HepG2 (cell line): Measurements from ENCODE around the gene SELENOH. TPM values are rescaled to one million over a fixed set of nuclear protein-coding genes. Genes with fewer than 3 reads are reported as not detected.

ENCODE experiments used
- GATAD2A ChIP-seq: IDR thresholded peaks from 2 replicates; pipeline ENCODE4 v1.6.1; 2016
- IKZF1 ChIP-seq: fragments of 450-650 bp; IDR thresholded peaks from 2 replicates; pipeline ENCODE4 v1.7.1; 2016
- ISL2 ChIP-seq: sonication (generic); formaldehyde crosslinking; IDR thresholded peaks from 2 replicates; pipeline ENCODE4 v1.5.0; 2020; ENCODE audit warnings: missing genetic modification reagents
- JDP2 ChIP-seq: sonication (generic); formaldehyde crosslinking; IDR thresholded peaks from 2 replicates; pipeline ENCODE4 v1.8.1; 2022; ENCODE audit warnings: missing genetic modification reagents, borderline replicate concordance
- MZF1 ChIP-seq: sonication (generic); formaldehyde crosslinking; IDR thresholded peaks from 2 replicates; pipeline ENCODE4 v1.8.1; 2023; ENCODE audit warnings: mild to moderate bottlenecking, missing genetic modification reagents, borderline replicate concordance
- NCOA2 ChIP-seq: sonication (generic); formaldehyde crosslinking; IDR thresholded peaks from 2 replicates; pipeline ENCODE4 v1.8.0; 2022; ENCODE audit warnings: inconsistent platforms
- PHF20 ChIP-seq: sonication (generic); formaldehyde crosslinking; IDR thresholded peaks from 2 replicates; pipeline ENCODE4 v1.5.0; 2020; ENCODE audit warnings: mild to moderate bottlenecking, missing genetic modification reagents
- RARA ChIP-seq: IDR thresholded peaks from 2 replicates; pipeline ENCODE4 v1.6.1; 2016; ENCODE audit warnings: missing genetic modification reagents, missing compliant biosample characterization
- RFX1 ChIP-seq: fragments of 450-650 bp; IDR thresholded peaks from 2 replicates; pipeline ENCODE4 v1.6.1; 2017
- RFX3 ChIP-seq: IDR thresholded peaks from 2 replicates; pipeline ENCODE4 v1.6.1; 2016; ENCODE audit warnings: missing biosample characterization, missing genetic modification reagents
- SALL1 ChIP-seq: sonication (generic); formaldehyde crosslinking; IDR thresholded peaks from 2 replicates; pipeline ENCODE4 v1.8.0; 2022; ENCODE audit warnings: mild to moderate bottlenecking, missing genetic modification reagents
- SOX13 ChIP-seq, 3 experiments: fragments of 450-650 bp in 1 of 3; sonication (generic) in 1 of 3; formaldehyde crosslinking in 1 of 3; IDR thresholded peaks in 2 of 3; conservative IDR thresholded peaks in 1 of 3; 2 replicates each; pipeline versions ENCODE4 v1.5.0 to v1.6.1; 2016 to 2020; ENCODE audit warnings: antibody characterized with exemption in 1 of 3, mild to moderate bottlenecking in 1 of 3, missing compliant biosample characterization in 1 of 3, missing genetic modification reagents in 1 of 3, moderate library complexity in 1 of 3
- TBX2 ChIP-seq: sonication (generic); formaldehyde crosslinking; IDR thresholded peaks from 2 replicates; pipeline ENCODE4 v1.5.0; 2020; ENCODE audit warnings: missing genetic modification reagents, mild to moderate bottlenecking, borderline replicate concordance
- TCF7 ChIP-seq: sonication (generic); IDR thresholded peaks from 2 replicates; pipeline ENCODE4 v1.6.1; 2016; ENCODE audit warnings: antibody characterized with exemption, low read depth
- THAP11 ChIP-seq: IDR thresholded peaks from 2 replicates; pipeline ENCODE4 v1.6.1; 2016; ENCODE audit warnings: missing biosample characterization, missing genetic modification reagents
- XRCC5 ChIP-seq: fragments of 200-400 bp; formaldehyde crosslinking; optimal IDR thresholded peaks from 2 replicates; pipeline ENCODE3; 2017; ENCODE audit warnings: mild to moderate bottlenecking, low read length
- ZEB1 ChIP-seq: IDR thresholded peaks from 2 replicates; pipeline ENCODE4 v1.6.1; 2012; ENCODE audit warnings: mild to moderate bottlenecking, low read depth, inconsistent platforms; ENCODE audit not compliant: insufficient replicate concordance
- ZNF460 ChIP-seq: sonication (generic); formaldehyde crosslinking; IDR thresholded peaks from 2 replicates; pipeline ENCODE4 v1.5.1; 2020; ENCODE audit warnings: missing genetic modification reagents, mild to moderate bottlenecking, borderline replicate concordance
- ZNF557 ChIP-seq: sonication (generic); formaldehyde crosslinking; IDR thresholded peaks from 2 replicates; pipeline ENCODE4 v1.4.0; 2020; ENCODE audit warnings: missing genetic modification reagents
- ZNF562 ChIP-seq: sonication (generic); formaldehyde crosslinking; IDR thresholded peaks from 2 replicates; pipeline ENCODE4 v1.8.0; 2022; ENCODE audit warnings: missing genetic modification reagents, borderline replicate concordance
- ZNF644 ChIP-seq: IDR thresholded peaks from 2 replicates; pipeline ENCODE4 v1.6.1; 2016; ENCODE audit warnings: low read depth
- ZNF749 ChIP-seq: sonication (generic); formaldehyde crosslinking; IDR thresholded peaks from 2 replicates; pipeline ENCODE4 v1.8.0; 2022; ENCODE audit warnings: mild to moderate bottlenecking, missing genetic modification reagents, moderate library complexity, borderline replicate concordance
- polyA plus RNA-seq, 8 experiments: library from polyadenylated mRNA; depleted of rRNA in 3 of 8; stranded (reverse) in 7 of 8; unstranded in 1 of 8; fragments of >200 nt; fragmentation: Illumina TruSeq in 4 of 8; extraction: Trizol in 4 of 8; gene quantifications; 2 replicates each; pipeline versions ENCODE4 v1.2.1 to v1.2.3, GENCODE V29; 2011 to 2016; ENCODE audit warnings: low read depth in 4 of 8, missing spikeins in 1 of 8, mixed read lengths in 1 of 8; ENCODE audit not compliant: insufficient read depth in 1 of 8
- total RNA-seq, 5 experiments: library from RNA; depleted of rRNA; stranded (reverse); fragments of >200 nt; fragmentation: Illumina TruSeq; extraction: Trizol; gene quantifications; 2 replicates each; pipeline ENCODE4 v1.2.3, GENCODE V29; 2016; ENCODE audit warnings: low read depth in 1 of 5
- TF ChIP-seq, protein P1 (sequence below): sonication (generic); formaldehyde crosslinking; IDR thresholded peaks from 2 replicates; pipeline ENCODE4 v1.8.1; 2022; ENCODE audit warnings: low read depth, mild to moderate bottlenecking, missing genetic modification reagents
- TF ChIP-seq, protein P2 (sequence below): sonication (generic); formaldehyde crosslinking; IDR thresholded peaks from 2 replicates; pipeline ENCODE4 v1.5.0; 2020; ENCODE audit warnings: mild to moderate bottlenecking, missing genetic modification reagents
- TF ChIP-seq, protein P3 (sequence below): sonication (generic); formaldehyde crosslinking; IDR thresholded peaks from 2 replicates; pipeline ENCODE4 v1.4.0; 2020; ENCODE audit warnings: missing genetic modification reagents
- TF ChIP-seq, protein P4 (sequence below): sonication (generic); formaldehyde crosslinking; IDR thresholded peaks from 2 replicates; pipeline ENCODE4 v1.5.1; 2020; ENCODE audit warnings: mild to moderate bottlenecking, missing genetic modification reagents, borderline replicate concordance

The SELENOH gene
- total and polyA plus RNA-seq, 2 of the 13 experiments (the other 11 are each of a cell fraction or from before 2014, with no cell fraction given), result 27.2 to 77.4 TPM

DNA sequence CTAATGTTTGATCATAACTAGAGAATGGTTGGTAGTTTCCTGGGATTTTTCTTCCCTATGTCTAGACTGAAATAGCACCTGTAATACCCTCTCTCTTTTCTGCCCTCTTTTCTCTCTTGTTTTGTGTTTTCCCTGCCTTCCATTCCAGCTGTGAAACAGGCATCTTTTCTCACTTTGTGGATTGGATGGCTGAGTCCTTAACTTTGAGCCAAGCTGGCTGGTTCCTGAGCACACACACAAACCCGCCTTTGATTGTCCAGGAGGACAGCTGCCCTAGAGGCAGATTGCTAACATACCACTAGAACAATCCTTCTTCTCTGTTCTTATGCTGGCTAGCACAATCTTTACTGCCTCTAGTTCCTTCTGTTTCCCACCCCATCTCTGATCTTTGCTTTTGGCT lies 38.0 kb downstream of the SELENOH start (continued):
- TF ChIP-seq PHF20, result no peak
- TF ChIP-seq JDP2, result no peak
- TF ChIP-seq RFX3, result no peak
- TF ChIP-seq RFX1, result no peak
- TF ChIP-seq IKZF1, result no peak
- no peak for TF ChIP-seq MZF1 (CRISPR knock-in tag)
- no peak for TF ChIP-seq TBX2 (CRISPR knock-in tag)
- no peak for TF ChIP-seq ZNF749
- TF ChIP-seq ISL2 (CRISPR knock-in tag), result no peak
- TF ChIP-seq, protein P1, sequence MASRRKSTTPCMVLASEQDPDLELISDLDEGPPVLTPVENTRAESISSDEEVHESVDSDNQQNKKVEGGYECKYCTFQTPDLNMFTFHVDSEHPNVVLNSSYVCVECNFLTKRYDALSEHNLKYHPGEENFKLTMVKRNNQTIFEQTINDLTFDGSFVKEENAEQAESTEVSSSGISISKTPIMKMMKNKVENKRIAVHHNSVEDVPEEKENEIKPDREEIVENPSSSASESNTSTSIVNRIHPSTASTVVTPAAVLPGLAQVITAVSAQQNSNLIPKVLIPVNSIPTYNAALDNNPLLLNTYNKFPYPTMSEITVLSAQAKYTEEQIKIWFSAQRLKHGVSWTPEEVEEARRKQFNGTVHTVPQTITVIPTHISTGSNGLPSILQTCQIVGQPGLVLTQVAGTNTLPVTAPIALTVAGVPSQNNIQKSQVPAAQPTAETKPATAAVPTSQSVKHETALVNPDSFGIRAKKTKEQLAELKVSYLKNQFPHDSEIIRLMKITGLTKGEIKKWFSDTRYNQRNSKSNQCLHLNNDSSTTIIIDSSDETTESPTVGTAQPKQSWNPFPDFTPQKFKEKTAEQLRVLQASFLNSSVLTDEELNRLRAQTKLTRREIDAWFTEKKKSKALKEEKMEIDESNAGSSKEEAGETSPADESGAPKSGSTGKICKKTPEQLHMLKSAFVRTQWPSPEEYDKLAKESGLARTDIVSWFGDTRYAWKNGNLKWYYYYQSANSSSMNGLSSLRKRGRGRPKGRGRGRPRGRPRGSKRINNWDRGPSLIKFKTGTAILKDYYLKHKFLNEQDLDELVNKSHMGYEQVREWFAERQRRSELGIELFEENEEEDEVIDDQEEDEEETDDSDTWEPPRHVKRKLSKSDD, result no peak
- TF ChIP-seq, protein P2, sequence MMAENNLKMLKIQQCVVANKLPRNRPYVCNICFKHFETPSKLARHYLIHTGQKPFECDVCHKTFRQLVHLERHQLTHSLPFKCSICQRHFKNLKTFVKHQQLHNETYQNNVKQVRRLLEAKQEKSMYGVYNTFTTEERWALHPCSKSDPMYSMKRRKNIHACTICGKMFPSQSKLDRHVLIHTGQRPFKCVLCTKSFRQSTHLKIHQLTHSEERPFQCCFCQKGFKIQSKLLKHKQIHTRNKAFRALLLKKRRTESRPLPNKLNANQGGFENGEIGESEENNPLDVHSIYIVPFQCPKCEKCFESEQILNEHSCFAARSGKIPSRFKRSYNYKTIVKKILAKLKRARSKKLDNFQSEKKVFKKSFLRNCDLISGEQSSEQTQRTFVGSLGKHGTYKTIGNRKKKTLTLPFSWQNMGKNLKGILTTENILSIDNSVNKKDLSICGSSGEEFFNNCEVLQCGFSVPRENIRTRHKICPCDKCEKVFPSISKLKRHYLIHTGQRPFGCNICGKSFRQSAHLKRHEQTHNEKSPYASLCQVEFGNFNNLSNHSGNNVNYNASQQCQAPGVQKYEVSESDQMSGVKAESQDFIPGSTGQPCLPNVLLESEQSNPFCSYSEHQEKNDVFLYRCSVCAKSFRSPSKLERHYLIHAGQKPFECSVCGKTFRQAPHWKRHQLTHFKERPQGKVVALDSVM (CRISPR knock-in tag), result no peak
- TF ChIP-seq TCF7, result no peak
- TF ChIP-seq THAP11 (CRISPR knock-in tag), result 0 out of 2 replicates have a peak, but pooled peaks have one; percentile 11
- TF ChIP-seq SOX13 (IDR thresholded peaks at IDR 0.05), result no peak
- peak in 1 of 2 experiments; percentile 74; a peak in 2 of 4 replicates for TF ChIP-seq SOX13 (CRISPR knock-in tag; conservative IDR thresholded peaks at IDR 0.05 in 1 of 2, IDR thresholded peaks at IDR 0.05 in 1 of 2)
- TF ChIP-seq, protein P3, sequence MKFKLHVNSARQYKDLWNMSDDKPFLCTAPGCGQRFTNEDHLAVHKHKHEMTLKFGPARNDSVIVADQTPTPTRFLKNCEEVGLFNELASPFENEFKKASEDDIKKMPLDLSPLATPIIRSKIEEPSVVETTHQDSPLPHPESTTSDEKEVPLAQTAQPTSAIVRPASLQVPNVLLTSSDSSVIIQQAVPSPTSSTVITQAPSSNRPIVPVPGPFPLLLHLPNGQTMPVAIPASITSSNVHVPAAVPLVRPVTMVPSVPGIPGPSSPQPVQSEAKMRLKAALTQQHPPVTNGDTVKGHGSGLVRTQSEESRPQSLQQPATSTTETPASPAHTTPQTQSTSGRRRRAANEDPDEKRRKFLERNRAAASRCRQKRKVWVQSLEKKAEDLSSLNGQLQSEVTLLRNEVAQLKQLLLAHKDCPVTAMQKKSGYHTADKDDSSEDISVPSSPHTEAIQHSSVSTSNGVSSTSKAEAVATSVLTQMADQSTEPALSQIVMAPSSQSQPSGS (CRISPR knock-in tag), result no peak
- TF ChIP-seq ZEB1, result no peak
- TF ChIP-seq GATAD2A (CRISPR knock-in tag), result peak; percentile 53; the same call in 1 of the 2 replicates
- no peak for TF ChIP-seq ZNF562 (CRISPR knock-in tag)
- TF ChIP-seq, protein P4, sequence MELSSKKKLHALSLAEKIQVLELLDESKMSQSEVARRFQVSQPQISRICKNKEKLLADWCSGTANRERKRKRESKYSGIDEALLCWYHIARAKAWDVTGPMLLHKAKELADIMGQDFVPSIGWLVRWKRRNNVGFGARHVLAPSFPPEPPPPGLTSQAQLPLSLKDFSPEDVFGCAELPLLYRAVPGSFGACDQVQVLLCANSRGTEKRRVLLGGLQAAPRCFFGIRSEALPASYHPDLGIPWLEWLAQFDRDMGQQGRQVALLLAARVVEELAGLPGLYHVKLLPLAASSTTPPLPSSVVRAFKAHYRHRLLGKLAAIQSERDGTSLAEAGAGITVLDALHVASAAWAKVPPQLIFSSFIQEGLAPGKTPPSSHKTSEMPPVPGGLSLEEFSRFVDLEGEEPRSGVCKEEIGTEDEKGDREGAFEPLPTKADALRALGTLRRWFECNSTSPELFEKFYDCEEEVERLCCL (CRISPR knock-in tag), result no peak
- TF ChIP-seq XRCC5, result peak; percentile 53
- TF ChIP-seq ZNF644 (CRISPR knock-in tag), result peak; percentile 60
- no peak for TF ChIP-seq ZNF460 (CRISPR knock-in tag)
- TF ChIP-seq RARA (CRISPR knock-in tag), result no peak
- TF ChIP-seq SALL1 (CRISPR knock-in tag), result 0 out of 2 replicates have a peak, but pooled peaks have one; percentile 25
- peak; percentile 48 for TF ChIP-seq NCOA2 (CRISPR knock-in tag)
- no peak for TF ChIP-seq ZNF557 (CRISPR knock-in tag)
